Glutamatergic neuron (in vitro differentiated cells): ENCODE data around the gene VPS35L. TPM values are rescaled to one million over a fixed set of nuclear protein-coding genes. Genes with fewer than 3 reads are reported as not detected.
A peak's percentile ranks its signal among the peaks of the same experiment; 100 is the strongest.

Experiments used
- DNase-seq: peaks from one replicate; pipeline ENCODE4 v3.0.0; 2022
- H3K27ac Mint-ChIP-seq: one replicate; pipeline ENCODE4 v1.8.0; 2020; ENCODE audit warnings: mild to moderate bottlenecking, mixed read lengths, inconsistent platforms; ENCODE audit not compliant: unreplicated experiment
- H3K27me3 Mint-ChIP-seq: one replicate; pipeline ENCODE4 v1.8.0; 2020; ENCODE audit warnings: mild to moderate bottlenecking, moderate library complexity, mixed read lengths, inconsistent platforms; ENCODE audit not compliant: unreplicated experiment
- H3K36me3 Mint-ChIP-seq: one replicate; pipeline ENCODE4 v1.8.0; 2020; ENCODE audit warnings: mild to moderate bottlenecking, mixed read lengths, inconsistent platforms; ENCODE audit not compliant: unreplicated experiment
- H3K4me1 Mint-ChIP-seq: one replicate; pipeline ENCODE4 v1.8.0; 2020; ENCODE audit warnings: mild to moderate bottlenecking, low read depth, mixed read lengths, inconsistent platforms; ENCODE audit not compliant: unreplicated experiment
- H3K4me3 Mint-ChIP-seq: one replicate; pipeline ENCODE4 v1.8.0; 2020; ENCODE audit warnings: mild to moderate bottlenecking, mixed read lengths, inconsistent platforms; ENCODE audit not compliant: unreplicated experiment
- H3K9me3 Mint-ChIP-seq: one replicate; pipeline ENCODE4 v1.8.0; 2020; ENCODE audit warnings: mild to moderate bottlenecking, moderate library complexity, mixed read lengths, inconsistent platforms; ENCODE audit not compliant: unreplicated experiment
- total RNA-seq: library from RNA; stranded (reverse); fragmentation: NEBNext Ultra II Directional; extraction: Animal tissue kit (Norgen Biotek cat#: 25700); gene quantifications from one replicate; pipeline ENCODE4 v1.2.1, GENCODE V29; 2021; ENCODE audit not compliant: unreplicated experiment
- TF ChIP-seq, protein P1 (sequence below): fragments of 200-600 bp; sonication (generic); IDR thresholded peaks from one replicate; pipeline ENCODE4 v1.5.0; 2021; ENCODE audit not compliant: partially characterized antibody, unreplicated experiment

Gene VPS35L
- total RNA-seq, 1 donor from 2014 or later, result 57.1 TPM

DNA sequence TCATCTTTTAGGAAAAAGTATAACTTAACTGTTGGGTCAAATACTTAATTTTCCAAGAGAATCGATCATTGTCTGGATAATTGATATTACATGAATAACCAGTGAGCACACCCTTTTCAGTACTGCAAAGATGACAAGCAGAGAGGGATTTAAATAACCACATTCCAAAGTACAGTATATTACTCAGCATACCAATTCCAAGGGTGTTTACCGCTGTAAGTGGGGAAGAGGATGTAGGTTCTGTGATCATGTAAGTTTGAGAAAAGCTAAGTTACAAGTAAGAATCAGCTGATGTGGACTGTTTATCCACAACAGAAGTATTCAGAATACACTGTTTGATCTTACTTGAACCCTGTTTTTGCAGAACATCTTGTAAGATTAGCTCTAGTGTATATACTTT is 39.7 kb upstream of the VPS35L start:
- TF ChIP-seq, protein P1, sequence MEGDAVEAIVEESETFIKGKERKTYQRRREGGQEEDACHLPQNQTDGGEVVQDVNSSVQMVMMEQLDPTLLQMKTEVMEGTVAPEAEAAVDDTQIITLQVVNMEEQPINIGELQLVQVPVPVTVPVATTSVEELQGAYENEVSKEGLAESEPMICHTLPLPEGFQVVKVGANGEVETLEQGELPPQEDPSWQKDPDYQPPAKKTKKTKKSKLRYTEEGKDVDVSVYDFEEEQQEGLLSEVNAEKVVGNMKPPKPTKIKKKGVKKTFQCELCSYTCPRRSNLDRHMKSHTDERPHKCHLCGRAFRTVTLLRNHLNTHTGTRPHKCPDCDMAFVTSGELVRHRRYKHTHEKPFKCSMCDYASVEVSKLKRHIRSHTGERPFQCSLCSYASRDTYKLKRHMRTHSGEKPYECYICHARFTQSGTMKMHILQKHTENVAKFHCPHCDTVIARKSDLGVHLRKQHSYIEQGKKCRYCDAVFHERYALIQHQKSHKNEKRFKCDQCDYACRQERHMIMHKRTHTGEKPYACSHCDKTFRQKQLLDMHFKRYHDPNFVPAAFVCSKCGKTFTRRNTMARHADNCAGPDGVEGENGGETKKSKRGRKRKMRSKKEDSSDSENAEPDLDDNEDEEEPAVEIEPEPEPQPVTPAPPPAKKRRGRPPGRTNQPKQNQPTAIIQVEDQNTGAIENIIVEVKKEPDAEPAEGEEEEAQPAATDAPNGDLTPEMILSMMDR, result no peak
- Mint-ChIP-seq H3K36me3 (peaks cover 10% of the 10 kb centered on the region), H3K4me1 (peaks cover under 1% of the 10 kb centered on the region), H3K27ac (no peak overlapping the region), H3K9me3 (no peaks in the 10 kb centered on the region), H3K27me3 (peaks cover 1% of the 10 kb centered on the region), H3K4me3 (no peak overlapping the region)
- DNase-seq, result no peak

DNA sequence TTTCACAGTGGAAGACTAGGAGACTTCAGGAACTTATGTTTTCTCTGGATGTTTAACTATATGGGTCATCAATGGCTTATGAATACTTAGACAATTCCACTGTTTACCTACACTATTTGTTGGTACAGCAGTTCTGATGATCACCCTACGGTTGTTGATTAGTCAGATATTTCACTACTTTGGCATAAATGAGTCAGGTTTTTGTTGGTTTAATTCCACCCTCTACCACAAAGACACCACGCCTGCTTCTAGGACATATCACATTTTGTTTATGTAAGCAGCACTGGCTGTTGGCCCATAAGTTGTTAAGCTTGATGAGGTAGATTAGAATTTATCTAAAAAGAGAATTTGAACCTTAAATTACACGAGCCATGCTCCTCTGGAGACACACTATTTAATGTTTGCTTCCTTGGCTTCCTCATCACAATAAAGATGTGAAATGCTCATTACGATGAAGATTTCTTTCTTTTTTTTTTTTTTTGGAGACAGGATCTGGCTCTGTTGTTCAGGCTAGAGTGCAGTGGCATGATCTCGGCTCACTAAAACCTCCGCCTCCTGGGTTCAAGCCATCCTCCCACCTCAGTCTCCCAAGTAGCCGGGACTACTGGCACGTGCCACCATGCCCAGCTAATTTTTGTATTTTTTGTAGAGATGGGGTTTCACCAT is 37.9 kb upstream of the VPS35L start:
- no peak overlapping the region for H3K27ac Mint-ChIP-seq
- DNase-seq, result no peak
- TF ChIP-seq, protein P1, result no peak
- H3K4me1 Mint-ChIP-seq, result peaks cover 12% of the 10 kb centered on the region
- H3K4me3 Mint-ChIP-seq, result no peak overlapping the region
- peaks cover 8% of the 10 kb centered on the region for H3K36me3 Mint-ChIP-seq
- H3K27me3 Mint-ChIP-seq, result peaks cover 1% of the 10 kb centered on the region
- H3K9me3 Mint-ChIP-seq, result peaks cover 4% of the 10 kb centered on the region

DNA sequence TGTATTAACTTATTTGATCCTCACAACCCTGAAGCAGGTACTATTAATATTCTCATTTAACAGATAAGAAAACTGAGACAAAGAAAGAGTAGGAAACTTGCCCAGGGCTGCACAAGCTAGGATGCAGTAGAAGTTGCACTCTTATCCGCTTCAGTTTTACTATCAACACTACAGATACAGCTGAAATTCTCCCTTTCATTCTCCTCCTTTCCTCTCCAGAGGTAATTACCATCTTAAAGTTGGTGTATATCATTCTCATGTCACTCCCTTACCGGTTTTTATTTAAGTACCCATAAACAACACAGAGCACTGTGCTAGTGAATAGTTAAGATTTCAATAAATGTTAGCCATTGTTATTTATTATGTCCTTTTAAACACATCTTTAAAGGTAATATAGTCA is 37.1 kb upstream of the VPS35L start:
- Mint-ChIP-seq H3K4me3 (no peak overlapping the region), H3K27me3 (no peaks in the 10 kb centered on the region), H3K27ac (no peak overlapping the region), H3K9me3 (peaks cover 4% of the 10 kb centered on the region), H3K36me3 (no peaks in the 10 kb centered on the region), H3K4me1 (peaks cover 12% of the 10 kb centered on the region)
- TF ChIP-seq, protein P1, result no peak
- DNase-seq, result no peak

DNA sequence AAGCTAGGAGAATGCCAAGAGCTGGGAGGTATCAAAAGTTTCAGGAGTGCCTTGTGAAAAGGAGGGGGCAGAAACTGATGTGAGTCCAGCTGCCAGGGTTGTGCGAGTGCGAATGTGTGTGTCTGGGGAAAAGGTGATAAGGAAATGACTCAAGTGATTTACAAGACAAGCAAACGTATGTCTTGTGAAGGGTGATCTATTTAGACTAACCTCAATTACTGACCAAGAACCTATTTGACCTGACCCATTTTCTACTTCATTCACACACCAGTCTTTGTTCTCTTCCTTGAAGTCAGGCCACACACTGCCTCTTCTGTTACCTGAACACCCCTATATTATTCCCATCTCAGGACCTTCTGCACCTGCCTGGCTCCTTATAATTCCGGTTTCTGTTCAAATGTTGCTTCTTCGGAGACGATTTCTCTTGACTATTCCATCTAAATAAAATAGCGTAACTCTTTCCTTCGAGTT is 34.6 kb upstream of the VPS35L start:
- DNase-seq, result no peak
- Mint-ChIP-seq H3K4me1 (peaks cover 18% of the 10 kb centered on the region), H3K4me3 (peak overlapping the region; percentile 94), H3K36me3 (no peaks in the 10 kb centered on the region), H3K27ac (peak overlapping the region; percentile 90), H3K27me3 (peaks cover 3% of the 10 kb centered on the region), H3K9me3 (peaks cover 4% of the 10 kb centered on the region)
- TF ChIP-seq, protein P1, result no peak
